NCI-H128 (cell line): Measurements from ENCODE around the gene ENO3.

Source experiments
- DNase-seq: peaks from one replicate; lab custom pipeline; 2025; ENCODE audit not compliant: unreplicated experiment; lab: John Stamatoyannopoulos, UW

ENO3 gene

GRCh38 chr17:4949321-4950074, 1.4 kb upstream of the ENO3 start:
- no peak for DNase-seq

- no peak for DNase-seq
These were observed 709 bp upstream of the ENO3 start for GRCh38 chr17:4950075-4950745.

DNA sequence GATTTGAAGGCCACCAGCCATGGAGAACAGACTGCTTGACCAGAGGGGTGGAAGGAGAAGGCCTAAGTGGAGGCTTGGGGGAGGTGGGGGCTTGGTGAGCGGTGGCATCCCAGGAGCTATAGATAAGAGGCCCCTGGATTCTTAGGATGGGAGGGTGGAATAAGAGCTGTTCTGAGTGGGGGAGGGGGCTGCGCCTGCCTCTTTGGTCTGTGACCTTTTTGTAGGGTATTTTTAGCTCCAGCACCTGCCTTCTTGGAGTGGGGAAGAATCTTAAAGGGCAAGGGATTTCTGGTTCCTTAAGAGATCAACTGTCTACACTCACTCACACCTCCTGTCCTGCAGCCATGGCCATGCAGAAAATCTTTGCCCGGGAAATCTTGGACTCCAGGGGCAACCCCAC, 567 bp downstream of the ENO3 start:
- DNase-seq, result no peak

DNA sequence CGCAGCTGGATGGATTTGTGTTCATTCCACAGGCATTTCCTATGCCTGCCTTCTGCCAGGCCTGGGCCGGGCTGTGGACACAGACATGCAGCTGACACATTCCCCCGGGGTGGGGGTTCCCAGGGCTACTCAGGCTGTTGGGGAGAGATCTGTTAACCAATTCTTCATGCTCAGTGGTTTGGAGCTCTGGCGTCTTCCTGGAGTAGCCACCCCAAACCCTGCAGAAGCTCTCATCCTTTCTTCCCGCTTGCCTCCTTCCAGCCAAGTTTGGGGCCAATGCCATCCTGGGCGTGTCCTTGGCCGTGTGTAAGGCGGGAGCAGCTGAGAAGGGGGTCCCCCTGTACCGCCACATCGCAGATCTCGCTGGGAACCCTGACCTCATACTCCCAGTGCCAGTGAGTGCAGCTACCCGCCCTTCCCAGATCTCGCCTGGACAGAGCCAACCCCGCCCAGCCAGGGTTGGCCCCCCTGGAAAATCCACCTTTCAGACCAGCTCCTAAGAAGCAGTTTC, 2.6 kb downstream of the ENO3 start:
- DNase-seq, result no peak

GRCh38 chr17:4955091-4955490, 4.2 kb downstream of the ENO3 start:
- DNase-seq, result no peak

DNA sequence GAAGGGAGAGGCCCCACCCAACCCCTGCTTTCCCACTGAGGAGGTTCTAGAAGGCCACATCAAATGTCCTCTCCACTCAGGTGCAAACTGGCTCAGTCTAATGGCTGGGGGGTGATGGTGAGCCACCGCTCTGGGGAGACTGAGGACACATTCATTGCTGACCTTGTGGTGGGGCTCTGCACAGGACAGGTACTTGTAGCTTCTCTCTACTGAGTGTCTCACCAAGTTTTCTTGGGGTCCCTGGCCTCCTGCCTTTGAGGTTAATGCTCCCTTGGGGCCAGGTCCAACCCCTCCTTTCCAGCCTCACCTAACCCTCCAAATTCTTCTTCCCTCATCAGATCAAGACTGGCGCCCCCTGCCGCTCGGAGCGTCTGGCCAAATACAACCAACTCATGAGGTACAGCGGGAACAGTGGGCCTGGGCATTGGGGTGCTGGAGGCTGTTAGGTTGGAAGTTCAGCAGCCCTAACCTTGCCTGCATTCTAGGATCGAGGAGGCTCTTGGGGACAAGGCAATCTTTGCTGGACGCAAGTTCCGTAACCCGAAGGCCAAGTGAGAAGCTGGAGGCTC, 5.7 kb downstream of the ENO3 start:
- DNase-seq, result no peak

DNA sequence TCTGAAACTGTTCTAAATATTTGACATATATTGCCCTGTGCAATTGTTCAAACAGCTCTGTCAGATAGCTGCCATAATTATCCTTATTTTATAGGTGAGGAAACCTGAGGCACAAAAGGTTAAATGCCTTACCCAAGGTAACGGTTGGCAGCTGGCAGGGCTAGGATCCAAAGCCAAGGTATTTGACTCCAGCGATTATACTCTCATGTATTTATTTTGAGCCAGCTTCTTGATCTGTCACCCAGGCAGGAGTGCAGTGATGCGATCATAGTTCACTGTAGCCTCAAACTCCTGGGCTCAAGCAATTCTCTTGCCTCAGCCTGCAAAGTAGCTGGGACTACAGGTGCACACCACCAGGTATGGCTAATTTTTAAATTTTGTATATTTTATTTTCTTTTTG, 7.2 kb downstream of the ENO3 start:
- DNase-seq, result no peak

- no peak for DNase-seq
These were observed 8.5 kb downstream of the ENO3 start for GRCh38 chr17:4959261-4959965.

DNA sequence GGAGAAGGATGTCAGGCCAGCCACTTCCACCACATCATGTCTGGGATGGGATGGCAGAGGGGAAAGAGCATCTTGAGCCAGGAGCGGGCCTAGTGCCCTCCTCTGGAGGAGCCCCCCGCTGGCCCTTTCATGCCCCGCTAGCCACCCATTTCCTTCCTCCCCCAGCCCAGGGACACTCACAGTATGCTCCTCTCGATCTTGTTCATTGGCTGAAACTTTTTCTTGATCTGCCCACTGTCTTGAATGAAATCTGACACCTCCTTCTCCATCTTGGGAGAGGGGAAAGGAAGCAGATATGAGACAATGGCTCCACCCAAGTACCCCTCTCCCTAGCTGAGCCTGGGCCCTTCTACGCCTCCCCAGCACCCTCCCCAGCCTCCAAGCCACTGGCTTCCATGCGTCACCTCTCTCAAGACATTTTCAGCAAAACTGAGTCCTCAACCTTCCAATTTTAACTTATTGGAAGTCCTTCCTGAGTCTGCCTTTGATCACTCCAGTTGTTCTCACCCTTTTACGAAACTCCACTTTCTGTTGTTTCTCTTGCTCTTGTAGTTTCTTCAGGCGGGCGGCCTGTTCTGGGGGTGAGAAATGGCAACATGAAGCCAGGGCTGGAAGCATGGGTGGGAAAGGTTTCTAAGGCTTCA, 9.5 kb downstream of the ENO3 start:
- no peak for DNase-seq

- no peak for DNase-seq
These were observed 14.5 kb downstream of the ENO3 start for GRCh38 chr17:4965311-4965986.

GRCh38 chr17:4966844-4967538, 16.1 kb downstream of the ENO3 start:
- DNase-seq, result peak; percentile 87

DNA sequence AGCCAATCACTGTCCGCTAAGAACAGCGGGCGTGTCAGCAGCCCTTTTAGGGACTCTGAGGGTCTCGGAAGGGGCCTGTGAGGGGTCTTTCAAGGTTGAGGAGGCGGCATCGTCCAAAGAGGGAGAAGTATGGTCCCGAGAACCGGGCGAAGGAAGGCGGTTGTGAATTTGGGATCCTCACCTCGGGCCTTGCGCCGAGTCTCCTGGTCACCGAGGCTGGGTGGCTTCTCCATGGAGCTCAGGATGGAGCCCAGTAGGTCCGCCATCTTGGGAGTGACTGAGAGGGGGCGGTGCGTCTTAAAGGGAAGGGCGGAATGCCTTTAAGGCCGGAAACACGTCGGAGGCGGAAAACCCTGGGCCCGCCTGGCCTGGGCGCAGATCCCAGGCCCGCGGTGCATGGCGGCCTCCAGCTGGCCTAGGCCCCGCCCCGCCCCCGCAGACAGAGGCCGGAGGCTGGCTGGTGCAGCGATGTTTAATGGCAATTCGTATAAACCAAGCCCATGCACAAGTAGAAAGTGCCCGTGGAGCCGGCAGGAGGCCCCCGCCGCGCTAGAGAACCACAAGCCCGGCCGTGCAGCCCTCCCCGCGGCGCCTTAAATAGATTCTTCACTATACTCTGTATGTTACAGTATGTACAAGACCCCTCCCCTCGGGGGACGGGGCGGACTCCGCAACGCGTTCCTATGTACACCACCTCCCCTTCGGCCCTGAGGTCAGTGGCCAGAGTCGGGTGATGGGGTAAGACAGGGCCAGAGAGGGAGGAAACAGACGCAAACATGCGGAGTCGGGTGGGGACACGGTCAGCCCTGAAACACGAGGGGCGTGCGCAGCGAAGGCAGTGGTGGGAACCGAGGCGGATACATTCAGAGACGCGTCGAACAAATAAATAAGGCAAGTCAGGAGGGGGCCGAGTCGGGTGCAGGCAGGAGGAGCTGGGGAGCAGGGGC, 16.9 kb downstream of the ENO3 start, which contains the start of gene SPAG7:
Gene SPAG7 (minus strand): TSS at position 279 of the 947 bp plus-strand sequence. CDS start 13 bp downstream, at position 266.
- DNase-seq, result peak; percentile 86

DNA sequence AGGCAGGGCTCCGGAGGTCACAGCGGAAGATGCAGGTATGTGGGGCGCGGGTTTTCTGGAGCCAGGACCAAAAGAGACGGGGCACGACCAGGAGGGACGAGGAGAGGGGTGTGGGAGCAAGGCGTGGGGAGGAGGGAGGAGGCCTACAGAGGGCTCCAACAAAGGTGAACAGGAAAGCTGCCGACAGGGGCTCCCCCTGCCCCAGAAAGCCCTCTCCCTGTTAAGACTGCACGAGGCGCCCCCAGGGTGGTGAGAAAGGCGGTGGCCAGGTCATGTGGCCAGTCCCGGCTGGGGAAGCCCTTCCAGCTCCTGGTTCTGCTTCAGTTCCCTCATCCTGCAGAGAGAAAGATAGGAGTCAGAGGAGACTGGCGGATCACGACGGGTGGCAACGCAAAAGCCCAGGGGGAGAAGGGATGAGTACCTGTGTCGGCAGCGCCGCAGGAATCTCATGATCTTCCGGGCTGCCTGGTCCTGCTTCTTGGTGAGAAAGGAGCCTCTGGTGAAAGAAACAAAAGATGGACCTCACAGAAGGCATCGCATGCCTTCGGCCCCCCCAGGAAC, 17.6 kb downstream of the ENO3 start:
- DNase-seq, result no peak

DNA sequence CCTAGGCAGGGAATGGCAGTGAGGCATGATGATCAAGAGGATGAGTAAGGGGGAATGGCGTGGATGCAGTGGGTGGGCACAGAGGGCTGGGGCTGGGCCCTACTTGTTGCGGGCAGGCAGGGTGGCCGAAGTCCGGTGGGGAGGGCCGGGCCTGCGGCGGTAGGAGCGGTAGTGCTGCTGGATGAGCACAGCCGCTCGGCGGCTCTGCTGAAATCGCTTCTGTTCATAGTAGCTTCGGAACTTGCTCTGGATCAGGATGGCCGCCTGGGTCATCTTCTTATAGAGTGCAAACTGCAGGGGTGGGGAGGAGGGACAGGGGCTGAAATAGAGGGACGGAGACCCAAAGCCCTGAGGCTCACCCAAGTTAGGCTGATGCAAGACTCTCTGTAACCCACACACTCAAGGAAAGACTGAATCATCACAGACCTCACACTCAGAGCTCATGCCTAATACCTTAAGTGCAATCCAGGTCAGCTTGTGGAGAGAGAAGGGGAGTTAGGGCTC, 18.2 kb downstream of the ENO3 start:
- DNase-seq, result no peak

DNA sequence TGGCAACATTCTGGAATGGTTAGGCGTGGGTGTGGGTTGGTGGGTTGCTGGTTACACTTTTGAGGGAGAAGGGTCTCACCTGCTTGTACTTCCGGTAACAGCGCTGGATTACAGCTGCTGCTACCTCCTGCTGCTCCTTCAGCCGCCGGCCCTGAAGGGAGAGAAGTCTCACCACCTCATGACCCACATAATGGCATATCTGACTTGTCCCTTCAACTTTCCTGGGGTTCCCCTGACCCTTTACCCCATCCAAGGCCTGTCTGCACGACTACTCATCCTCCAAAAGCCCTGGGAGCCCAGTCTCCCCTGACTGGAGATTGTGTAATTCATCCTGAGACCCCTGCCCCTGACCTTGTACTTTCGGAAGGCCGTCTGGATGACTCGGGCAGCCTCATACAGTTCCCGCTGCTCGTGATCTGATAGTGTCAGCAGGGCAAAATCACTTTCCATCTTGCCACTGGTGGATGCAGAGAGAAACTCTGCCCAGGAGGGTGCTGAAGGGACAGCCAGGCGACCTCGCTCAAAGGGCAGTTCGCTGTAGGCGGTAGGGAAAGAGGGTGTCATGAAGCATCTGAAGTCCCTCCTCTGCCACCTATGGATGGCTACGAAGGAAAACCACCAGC, 18.7 kb downstream of the ENO3 start:
- no peak for DNase-seq

DNA sequence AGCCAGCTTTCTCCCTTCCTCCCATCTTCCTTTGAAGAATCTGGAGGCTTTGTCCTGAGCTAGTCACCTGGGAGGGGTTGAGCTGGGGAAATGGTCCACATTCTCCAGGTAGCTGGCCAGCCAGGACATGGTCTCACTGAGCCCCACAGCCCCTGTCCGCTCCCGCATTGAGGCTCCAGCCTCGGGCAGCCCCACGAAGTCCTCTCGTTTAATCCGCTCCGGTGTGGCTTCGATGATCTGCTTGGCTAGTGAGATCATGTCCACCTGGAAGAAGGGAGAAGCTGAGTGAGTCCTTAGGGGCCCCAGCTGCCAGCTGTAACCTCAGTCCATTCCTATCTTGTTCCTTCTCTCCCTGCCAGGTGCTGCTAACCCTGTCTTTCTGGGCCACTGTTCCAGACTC, 19.4 kb downstream of the ENO3 start:
- no peak for DNase-seq

DNA sequence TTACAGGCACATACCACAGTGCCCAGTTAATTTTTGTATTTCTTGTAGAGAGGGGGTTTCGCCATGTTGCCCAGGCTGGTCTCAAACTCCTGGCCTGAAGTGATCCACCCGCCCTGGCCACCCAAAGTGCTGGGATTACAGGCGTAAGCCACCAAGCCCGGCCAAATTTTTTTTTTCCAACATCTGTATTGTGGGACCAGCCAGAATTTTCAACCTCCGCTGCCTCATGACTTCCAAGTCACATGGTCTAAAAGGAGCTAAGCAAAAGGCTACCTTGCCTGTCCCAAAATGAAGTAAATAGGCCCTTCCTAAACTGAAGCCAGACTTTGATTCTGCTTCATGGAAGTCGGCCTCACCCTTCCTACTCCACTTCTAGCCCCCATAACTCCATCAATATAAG, 20.9 kb downstream of the ENO3 start:
- DNase-seq, result no peak

DNA sequence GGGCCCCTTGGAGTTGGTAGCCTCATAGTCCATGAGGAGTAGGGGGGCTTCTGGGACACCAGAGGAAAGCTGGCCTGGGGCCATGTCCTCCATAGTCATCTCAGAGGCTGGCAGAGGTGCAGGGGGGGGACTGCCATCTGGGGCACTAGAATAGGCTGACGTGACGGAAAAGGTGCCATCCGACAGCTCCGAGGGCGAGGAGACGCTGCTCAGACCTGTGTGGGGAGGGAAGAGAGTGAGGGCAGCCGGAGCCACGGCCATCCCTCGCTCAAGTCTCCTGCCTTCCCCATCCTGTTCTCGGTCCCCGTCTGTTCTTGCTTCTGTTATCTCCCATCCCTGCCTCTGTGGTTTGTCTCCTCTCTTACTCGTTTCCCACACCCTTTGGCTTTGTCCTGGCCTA, 21.4 kb downstream of the ENO3 start:
- no peak for DNase-seq
